Hepatocyte (in vitro differentiated cells): ENCODE measurements around the gene BRCA1.
"Not testable (repeated sequence)": the region's sequence is repeated elsewhere in the genome, so short reads cannot be mapped to it uniquely, and the experiment has no call there.

Experiments used
- EZH2phosphoT487 ChIP-seq: fragments of 200-600 bp; sonication (generic); IDR thresholded peaks from one replicate; pipeline ENCODE4 v1.6.1; 2018; ENCODE audit warnings: antibody characterized with exemption, mild to moderate bottlenecking, low read depth, moderate library complexity; ENCODE audit not compliant: unreplicated experiment, severe bottlenecking
- TF ChIP-seq, protein P1 (sequence below): fragments of 200-600 bp; sonication (generic); IDR thresholded peaks from 2 replicates; pipeline ENCODE4 v1.5.1; 2016; ENCODE audit warnings: antibody characterized with exemption, mild to moderate bottlenecking; ENCODE audit not compliant: poor library complexity

GRCh38 chr17:43159957-43160356 lies 34.8 kb upstream of the BRCA1 start:
- TF ChIP-seq, protein P1, sequence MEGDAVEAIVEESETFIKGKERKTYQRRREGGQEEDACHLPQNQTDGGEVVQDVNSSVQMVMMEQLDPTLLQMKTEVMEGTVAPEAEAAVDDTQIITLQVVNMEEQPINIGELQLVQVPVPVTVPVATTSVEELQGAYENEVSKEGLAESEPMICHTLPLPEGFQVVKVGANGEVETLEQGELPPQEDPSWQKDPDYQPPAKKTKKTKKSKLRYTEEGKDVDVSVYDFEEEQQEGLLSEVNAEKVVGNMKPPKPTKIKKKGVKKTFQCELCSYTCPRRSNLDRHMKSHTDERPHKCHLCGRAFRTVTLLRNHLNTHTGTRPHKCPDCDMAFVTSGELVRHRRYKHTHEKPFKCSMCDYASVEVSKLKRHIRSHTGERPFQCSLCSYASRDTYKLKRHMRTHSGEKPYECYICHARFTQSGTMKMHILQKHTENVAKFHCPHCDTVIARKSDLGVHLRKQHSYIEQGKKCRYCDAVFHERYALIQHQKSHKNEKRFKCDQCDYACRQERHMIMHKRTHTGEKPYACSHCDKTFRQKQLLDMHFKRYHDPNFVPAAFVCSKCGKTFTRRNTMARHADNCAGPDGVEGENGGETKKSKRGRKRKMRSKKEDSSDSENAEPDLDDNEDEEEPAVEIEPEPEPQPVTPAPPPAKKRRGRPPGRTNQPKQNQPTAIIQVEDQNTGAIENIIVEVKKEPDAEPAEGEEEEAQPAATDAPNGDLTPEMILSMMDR = not testable (repeated sequence)
- TF ChIP-seq EZH2phosphoT487 = not testable (repeated sequence)
